IMR-90 (cell line): Measurements from ENCODE around the gene RASGRF1. TPM values are rescaled to one million over a fixed set of nuclear protein-coding genes. Genes with fewer than 3 reads are reported as not detected.

ENCODE experiments used
- ATAC-seq: fragments of 200-7000 bp; cut with Tn5 transposase; 2 replicates; pipeline ENCODE4 v1.9.1; 2020; ENCODE audit warnings: low read depth, mild to moderate bottlenecking, moderate library complexity
- BruUV-seq: library from RNA; stranded (reverse); fragments of 400-500 nt; replicated peaks from 2 replicates; lab custom pipeline; 2021; lab: Mats Ljungman, UMichigan
- CTCF ChIA-PET: fragments of 300-600 bp; formaldehyde crosslinking; extraction: SDS; loops from one replicate; lab custom pipeline; 2021; ENCODE audit warnings: antibody characterized with exemption; lab: Yijun Ruan, JAX
- POLR2A ChIA-PET: fragments of 300-600 bp; sonication (Branson Sonifier 250); formaldehyde crosslinking; loops from one replicate; lab custom pipeline; 2022; ENCODE audit warnings: antibody characterized with exemption; ENCODE audit not compliant: unreplicated experiment; lab: Charles Lee
- DNase-seq: peaks from one replicate; pipeline ENCODE4 v3.0.0; 2013
- H2AFZ ChIP-seq: replicated peaks from 2 replicates; pipeline ENCODE3; 2013; ENCODE audit warnings: low read length, mild to moderate bottlenecking; ENCODE audit not compliant: poor library complexity
- H2AK5ac ChIP-seq: 2 replicates; pipeline ENCODE4 v1.6.1; 2013; ENCODE audit warnings: low read depth, low read length, inconsistent platforms
- H2AK9ac ChIP-seq: replicated peaks from 2 replicates; pipeline ENCODE3; 2013; ENCODE audit warnings: mild to moderate bottlenecking, low read depth, low read length, moderate library complexity; ENCODE audit not compliant: poor library complexity
- H2BK120ac ChIP-seq: 2 replicates; pipeline ENCODE4 v1.6.1; 2013; ENCODE audit warnings: low read depth, low read length, inconsistent platforms
- H2BK15ac ChIP-seq: 3 replicates; pipeline ENCODE4 v1.6.1; 2013; ENCODE audit warnings: low read depth, low read length, inconsistent platforms
- H2BK20ac ChIP-seq: 2 replicates; pipeline ENCODE4 v1.6.1; 2013; ENCODE audit warnings: low read depth, mild to moderate bottlenecking, inconsistent platforms, low read length, moderate library complexity
- H2BK5ac ChIP-seq: 2 replicates; pipeline ENCODE4 v1.6.1; 2013; ENCODE audit warnings: mild to moderate bottlenecking, low read depth, low read length, inconsistent platforms; ENCODE audit not compliant: poor library complexity, severe bottlenecking
- H3K14ac ChIP-seq: replicated peaks from 2 replicates; pipeline ENCODE4 v1.6.1; 2013; ENCODE audit warnings: low read depth, low read length, inconsistent platforms
- H3K18ac ChIP-seq: 2 replicates; pipeline ENCODE4 v1.6.1; 2013; ENCODE audit warnings: low read depth, low read length, control low read depth
- H3K23ac ChIP-seq: 2 replicates; pipeline ENCODE4 v1.6.1; 2013; ENCODE audit warnings: low read depth, low read length, inconsistent platforms
- H3K27ac ChIP-seq: 2 replicates; pipeline ENCODE4 v1.5.1; 2013; ENCODE audit warnings: mild to moderate bottlenecking, control low read depth, low read length; ENCODE audit not compliant: insufficient read depth
- H3K27me3 ChIP-seq: 2 replicates; pipeline ENCODE4 v1.6.1; 2013; ENCODE audit warnings: low read length; ENCODE audit not compliant: control insufficient read depth, insufficient read depth
- H3K36me3 ChIP-seq: 2 replicates; pipeline ENCODE4 v1.6.1; 2013; ENCODE audit warnings: low read length, mixed read lengths; ENCODE audit not compliant: control insufficient read depth, insufficient read depth
- H3K4ac ChIP-seq: 2 replicates; pipeline ENCODE4 v1.6.1; 2013; ENCODE audit warnings: low read depth, low read length, inconsistent platforms
- H3K4me1 ChIP-seq: 2 replicates; pipeline ENCODE4 v1.6.1; 2013; ENCODE audit warnings: low read length, mixed read lengths; ENCODE audit not compliant: control insufficient read depth, insufficient read depth
- H3K4me2 ChIP-seq: 2 replicates; pipeline ENCODE4 v1.6.1; 2013; ENCODE audit warnings: low read depth, mild to moderate bottlenecking, control low read depth, low read length, moderate library complexity
- H3K4me3 ChIP-seq: 2 replicates; pipeline ENCODE4 v1.5.1; 2013; ENCODE audit warnings: low read depth, mild to moderate bottlenecking, control low read depth, low read length, moderate library complexity; ENCODE audit not compliant: insufficient read depth
- H3K56ac ChIP-seq: 2 replicates; pipeline ENCODE4 v1.6.1; 2013; ENCODE audit warnings: low read length, inconsistent platforms; ENCODE audit not compliant: insufficient read depth; ENCODE audit errors: extremely low read depth
- H3K79me1 ChIP-seq, 2 experiments: 2 replicates each; pipeline ENCODE4 v1.6.1; 2013; ENCODE audit warnings: low read length in 2 of 2, inconsistent platforms in 1 of 2, low read depth in 1 of 2
- H3K9ac ChIP-seq: 2 replicates; pipeline ENCODE4 v1.6.1; 2013; ENCODE audit warnings: low read depth, low read length, control low read depth
- H3K9me1 ChIP-seq: 2 replicates; pipeline ENCODE4 v1.6.1; 2013; ENCODE audit warnings: low read length, inconsistent platforms; ENCODE audit not compliant: insufficient read depth
- H3K9me3 ChIP-seq: 2 replicates; pipeline ENCODE4 v1.6.1; 2013; ENCODE audit warnings: low read length; ENCODE audit not compliant: control insufficient read depth, insufficient read depth
- H4K20me1 ChIP-seq: 2 replicates; pipeline ENCODE4 v1.6.1; 2013; ENCODE audit warnings: low read length, inconsistent platforms; ENCODE audit not compliant: insufficient read depth
- H4K5ac ChIP-seq: 2 replicates; pipeline ENCODE4 v1.6.1; 2013; ENCODE audit warnings: mild to moderate bottlenecking, low read depth, low read length, control low read depth
- H4K8ac ChIP-seq, 2 experiments: 2 replicates each; pipeline ENCODE4 v1.6.1; 2013; ENCODE audit warnings: low read depth in 2 of 2, low read length in 2 of 2, control low read depth in 1 of 2, inconsistent platforms in 1 of 2
- H4K91ac ChIP-seq: 2 replicates; pipeline ENCODE4 v1.6.1; 2013; ENCODE audit warnings: low read depth, low read length, inconsistent platforms; ENCODE audit not compliant: insufficient read depth
- BHLHE40 ChIP-seq: fragments of 150-350 bp; IDR thresholded peaks from 2 replicates; pipeline ENCODE4 v1.6.1; 2016; ENCODE audit warnings: mild to moderate bottlenecking, low read depth, low read length
- CEBPB ChIP-seq: IDR thresholded peaks from 2 replicates; pipeline ENCODE4 v1.6.1; 2012; ENCODE audit warnings: low read depth, low read length, improper control_type of control experiment
- CTCF ChIP-seq: conservative IDR thresholded peaks from 2 replicates; pipeline ENCODE4 v1.5.1; 2012; ENCODE audit warnings: mild to moderate bottlenecking, low read depth, low read length, improper control_type of control experiment
- MAFK ChIP-seq: IDR thresholded peaks from 2 replicates; pipeline ENCODE4 v1.6.1; 2012; ENCODE audit warnings: low read depth, low read length, improper control_type of control experiment
- NFE2L2 ChIP-seq: fragments of 150-350 bp; IDR thresholded peaks from 2 replicates; pipeline ENCODE4 v1.6.1; 2016; ENCODE audit warnings: low read depth, mild to moderate bottlenecking, low read length
- RAD21 ChIP-seq: IDR thresholded peaks from 2 replicates; pipeline ENCODE4 v1.6.1; 2012; ENCODE audit warnings: low read length, improper control_type of control experiment
- RCOR1 ChIP-seq: IDR thresholded peaks from 2 replicates; pipeline ENCODE4 v1.6.1; 2012; ENCODE audit warnings: mild to moderate bottlenecking, low read length, improper control_type of control experiment; ENCODE audit not compliant: insufficient replicate concordance
- RFX5 ChIP-seq: IDR thresholded peaks from 2 replicates; pipeline ENCODE4 v1.8.0; 2012; ENCODE audit warnings: low read depth, mild to moderate bottlenecking, low read length, moderate library complexity
- SMC3 ChIP-seq: fragments of 150-350 bp; IDR thresholded peaks from 2 replicates; pipeline ENCODE4 v1.6.1; 2016; ENCODE audit warnings: low read depth, mild to moderate bottlenecking, antibody characterized with exemption, low read length, moderate library complexity
- USF2 ChIP-seq: fragments of 150-350 bp; IDR thresholded peaks from 2 replicates; pipeline ENCODE4 v1.6.1; 2017; ENCODE audit warnings: mild to moderate bottlenecking, antibody characterized with exemption, low read length, low read depth
- WGBS, 2 experiments: methylation state at CpG; one replicate each; pipeline versions ENCODE4 v1.1.5 to v1.1.7; 2013; ENCODE audit warnings: missing lambda C conversion rate in 2 of 2; ENCODE audit not compliant: insufficient read length in 1 of 2; ENCODE audit errors: extremely low coverage in 2 of 2; 5-methylcytosine and 5-hydroxymethylcytosine counted together
- dilution Hi-C: fragments of 300-500 bp; cut with HindIII; formaldehyde crosslinking; loops from one replicate; pipeline ENCODE4 v1.14.3; 2018; ENCODE audit warnings: low sequenced_read_pairs; ENCODE audit not compliant: unreplicated experiment
- in situ Hi-C: fragments of 300-500 bp; cut with MboI; formaldehyde crosslinking; loops from 3 replicates; pipeline ENCODE4 v1.14.3; 2019; ENCODE audit warnings: low sequenced_read_pairs, inconsistent platforms, mixed read lengths
- intact Hi-C: fragments of 100-400 bp; cut with micrococcal nuclease; formaldehyde crosslinking; loops from 2 replicates; pipeline ENCODE4 v1.10.0; 2022
- polyA plus RNA-seq, 3 experiments: library from polyadenylated mRNA; depleted of rRNA; stranded (reverse); fragments of >200 nt; gene quantifications; 2 replicates each; pipeline ENCODE4 v1.2.3, GENCODE V29; 2012; ENCODE audit warnings: low replicate concordance in 1 of 3
- total RNA-seq: library from RNA; depleted of rRNA; stranded (reverse); fragments of >200 nt; gene quantifications from 2 replicates; pipeline ENCODE4 v1.2.3, GENCODE V29; 2012

Gene RASGRF1
- total and polyA plus RNA-seq, 2 of the 4 experiments (the other 2 are of a cell fraction), result under 0.01 to 0.15 TPM

- POLR2A ChIA-PET, result no interaction called here
- H3K36me3 ChIP-seq, result no peaks in the 10 kb centered on the region
- no peaks in the 10 kb centered on the region for H3K4me1 ChIP-seq
- CTCF ChIA-PET, result no interaction called here
- no peak overlapping the region for H2AK9ac ChIP-seq
- H3K27ac ChIP-seq, result no peak overlapping the region
- H2BK120ac ChIP-seq, result no peak overlapping the region
- ATAC-seq (no peak), DNase-seq (no peak)
- H2AK5ac ChIP-seq, result no peak overlapping the region
- dilution Hi-C loops (no loop called here), intact Hi-C loops (no loop called here), in situ Hi-C loops (no loop called here)
- H3K79me1 ChIP-seq, result no peaks in the 10 kb centered on the region
- H3K18ac ChIP-seq, result no peak overlapping the region
- no peak overlapping the region for H2AFZ ChIP-seq
- WGBS, 2 experiments, result 57% methylated on average over 1 of the region's 6 CpGs; no CpG with 5 or more reads in 1 of the 2 experiments
- H3K9me3 ChIP-seq, result no peaks in the 10 kb centered on the region
- no peak overlapping the region for H3K56ac ChIP-seq
- H3K9me1 ChIP-seq, result no peaks in the 10 kb centered on the region
- H3K4me3 ChIP-seq, result no peak overlapping the region
- H3K4ac ChIP-seq, result no peak overlapping the region
- no peak overlapping the region for H3K9ac ChIP-seq
- no peak overlapping the region for H3K14ac ChIP-seq
- no peak overlapping the region for H4K91ac ChIP-seq
- no peak overlapping the region for H3K4me2 ChIP-seq
- no peak overlapping the region for H4K8ac ChIP-seq
- BruUV-seq, result no TSS peak
- H3K23ac ChIP-seq, result no peak overlapping the region
- TF ChIP-seq NFE2L2 (no peak), USF2 (no peak), CEBPB (no peak), CTCF (no peak), RAD21 (no peak), BHLHE40 (no peak), RFX5 (no peak), RCOR1 (no peak), MAFK (no peak), SMC3 (no peak)
- peaks cover 16% of the 10 kb centered on the region for H3K27me3 ChIP-seq
- H2BK5ac ChIP-seq, result no peak overlapping the region
- no peak overlapping the region for H2BK15ac ChIP-seq
- no peak overlapping the region for H4K5ac ChIP-seq
- no peaks in the 10 kb centered on the region for H4K20me1 ChIP-seq
- H2BK20ac ChIP-seq, result no peak overlapping the region
Measured at GRCh38 chr15:79064496-79064895, 26.1 kb downstream of the RASGRF1 start.
